GM21526 (cell line): ENCODE measurements around the gene TSHZ2.

ENCODE experiments used
- ATAC-seq: cut with Tn5 transposase; IDR thresholded peaks from one replicate; pipeline ENCODE4 v1.9.1; 2021; ENCODE audit warnings: moderate library complexity; ENCODE audit not compliant: unreplicated experiment, low FRiP score

TSHZ2 gene

DNA sequence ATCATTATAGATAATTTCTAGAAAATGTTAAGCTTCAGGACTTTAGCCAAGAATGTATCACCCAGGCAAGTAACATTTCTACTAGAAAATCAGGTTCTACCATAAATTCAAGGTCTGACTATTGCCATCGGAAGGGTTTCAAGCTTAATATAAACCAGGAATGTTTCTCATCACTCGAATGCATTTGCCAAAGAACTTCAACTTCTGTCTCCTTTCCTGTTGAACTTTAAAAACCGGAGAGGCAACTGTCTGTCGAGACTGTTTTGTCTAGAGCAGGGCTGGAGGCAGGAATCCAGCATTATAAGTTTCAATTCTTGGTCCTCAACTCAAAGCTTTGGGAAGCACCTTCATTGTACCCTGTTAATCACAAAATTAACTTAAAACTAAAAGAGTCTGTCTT, 356.8 kb downstream of the TSHZ2 start:
- no peak for ATAC-seq

- no peak for ATAC-seq
These were observed 357.6 kb downstream of the TSHZ2 start for GRCh38 chr20:53329781-53330180.

- no peak for ATAC-seq
These were observed 358.5 kb downstream of the TSHZ2 start for GRCh38 chr20:53330601-53331140.

GRCh38 chr20:53331151-53331973, 359.2 kb downstream of the TSHZ2 start:
- ATAC-seq: no peak

GRCh38 chr20:53332022-53332837, 360.1 kb downstream of the TSHZ2 start:
- no peak for ATAC-seq

- ATAC-seq: no peak
These were observed 362.7 kb downstream of the TSHZ2 start for GRCh38 chr20:53334861-53335260.

DNA sequence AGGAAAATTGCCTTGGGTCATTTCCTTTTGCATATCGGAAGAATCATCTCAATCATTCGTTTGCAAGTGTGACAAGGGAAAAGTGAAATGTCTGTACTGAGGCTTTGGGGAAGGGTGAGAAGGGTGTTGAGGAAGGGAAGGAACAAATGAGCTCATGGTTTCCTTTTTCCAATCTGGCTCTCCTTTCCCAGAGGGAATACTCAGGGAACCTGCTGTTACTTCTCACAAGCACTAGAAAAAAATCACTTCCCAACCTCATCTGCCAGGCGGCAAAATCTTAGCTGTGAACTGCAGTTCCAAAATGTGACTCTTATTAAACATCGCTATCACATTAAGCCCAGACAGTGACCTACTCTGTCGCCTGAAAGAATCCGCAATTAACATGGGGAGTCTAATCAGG, 363.4 kb downstream of the TSHZ2 start:
- ATAC-seq: no peak

- ATAC-seq: no peak
These were observed 364.7 kb downstream of the TSHZ2 start for GRCh38 chr20:53336892-53337291.

GRCh38 chr20:53337390-53338101, 365.4 kb downstream of the TSHZ2 start:
- ATAC-seq: no peak

DNA sequence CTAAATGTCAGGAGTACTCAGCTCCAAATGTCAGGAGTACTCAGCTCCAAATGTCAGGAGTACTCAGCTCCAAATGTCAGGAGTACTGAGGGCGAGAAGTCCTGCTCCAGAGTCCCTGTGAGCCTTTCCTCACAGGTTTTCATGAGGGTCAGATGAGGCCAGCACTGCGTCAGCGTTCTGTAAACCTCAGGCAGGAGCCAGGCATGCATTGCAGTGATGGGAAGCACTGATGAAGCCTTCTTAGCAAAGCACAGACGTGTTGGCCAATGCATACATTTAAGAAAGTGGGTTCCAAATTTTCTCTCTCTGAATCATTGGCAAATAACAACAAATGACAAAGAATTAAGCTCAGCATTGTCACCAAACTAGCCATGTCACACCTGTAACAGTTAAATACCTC, 366.6 kb downstream of the TSHZ2 start:
- no peak for ATAC-seq

- no peak for ATAC-seq
These were observed 370.3 kb downstream of the TSHZ2 start for GRCh38 chr20:53342429-53342828.

GRCh38 chr20:53343448-53343847, 371.3 kb downstream of the TSHZ2 start:
- ATAC-seq: no peak

GRCh38 chr20:53344891-53345290, 372.7 kb downstream of the TSHZ2 start:
- no peak for ATAC-seq

DNA sequence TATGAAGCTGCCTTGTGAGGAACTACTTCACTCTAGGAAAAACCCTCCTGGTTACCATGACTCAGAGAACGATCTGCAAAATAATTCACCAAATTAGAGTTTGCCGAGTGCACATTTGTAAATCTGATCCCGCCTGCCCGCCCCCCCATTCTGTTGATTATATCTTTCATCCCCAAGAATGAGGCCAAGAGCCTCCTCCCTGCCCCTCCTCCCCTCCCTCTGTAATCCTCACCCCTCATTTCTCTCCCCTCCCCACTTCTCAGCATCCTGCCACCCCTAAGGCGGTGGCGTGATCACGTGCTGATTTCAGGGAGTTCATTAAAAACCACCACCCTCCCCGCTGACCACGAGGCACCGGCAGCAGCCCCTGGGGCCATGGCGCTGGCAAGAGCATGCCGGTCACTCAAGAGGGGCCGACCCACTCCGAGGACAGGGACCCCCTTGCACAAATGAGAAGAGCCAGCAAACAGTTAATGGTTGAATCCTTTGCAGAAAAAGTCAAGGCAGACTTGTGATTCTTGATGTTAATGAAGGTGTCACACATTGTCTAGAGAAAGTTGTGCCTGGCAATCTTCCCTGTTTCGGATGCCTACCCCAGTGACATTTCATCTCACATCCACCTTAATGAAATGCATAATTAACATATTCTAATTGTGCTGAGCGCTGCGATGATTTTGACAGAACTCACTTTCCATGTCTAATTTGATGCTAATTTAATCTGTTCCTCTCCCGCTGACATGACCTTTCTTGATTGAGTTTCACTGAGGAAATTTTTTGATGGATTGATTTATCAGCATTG, 373.6 kb downstream of the TSHZ2 start:
- no peak for ATAC-seq

DNA sequence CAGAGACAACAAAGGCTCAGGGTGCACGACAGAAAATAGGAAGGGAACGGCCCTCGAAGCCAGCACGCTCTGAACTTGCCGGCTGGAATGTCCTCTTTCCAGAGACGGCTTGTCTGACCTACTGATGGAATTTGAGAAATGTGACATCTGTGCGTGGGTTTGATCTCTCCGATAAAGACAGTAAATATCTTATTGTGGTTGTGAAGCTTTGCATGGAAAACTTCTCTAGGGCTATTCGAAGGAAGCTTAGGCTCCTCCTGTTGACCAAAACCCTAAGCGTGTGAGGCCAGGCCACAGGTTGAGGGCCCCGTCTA, 374.1 kb downstream of the TSHZ2 start:
- no peak for ATAC-seq

- ATAC-seq: no peak
These were observed 377.6 kb downstream of the TSHZ2 start for GRCh38 chr20:53349730-53350129.

- no peak for ATAC-seq
These were observed 380.7 kb downstream of the TSHZ2 start for GRCh38 chr20:53352727-53353440.

GRCh38 chr20:53354314-53354713, 382.2 kb downstream of the TSHZ2 start:
- no peak for ATAC-seq

GRCh38 chr20:53355790-53356189, 383.6 kb downstream of the TSHZ2 start:
- no peak for ATAC-seq

- ATAC-seq: no peak
These were observed 387.3 kb downstream of the TSHZ2 start for GRCh38 chr20:53359425-53359824.
